ENCODE measurements around the gene NDST3.
"Not testable (repeated sequence)": the region's sequence is repeated elsewhere in the genome, so short reads cannot be mapped to it uniquely, and the experiment has no call there.

Gene NDST3

DNA sequence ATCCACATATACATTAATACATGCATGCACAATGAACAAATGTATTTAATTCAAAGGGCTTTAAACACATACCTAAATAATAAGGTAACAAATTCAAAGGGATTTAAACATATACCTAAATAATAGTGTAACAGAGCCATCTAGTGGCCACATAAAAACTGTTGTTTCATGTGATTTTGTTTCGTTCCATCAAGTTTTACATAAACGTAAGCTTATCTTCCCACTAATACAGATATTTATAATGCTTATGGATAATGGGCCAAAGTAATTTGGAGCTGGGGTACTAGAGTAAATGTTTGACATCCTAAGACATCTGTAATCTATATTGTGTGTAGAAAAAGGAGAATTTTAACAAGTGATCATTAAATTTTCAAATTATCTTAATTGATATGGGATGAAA lies 236.2 kb downstream of the NDST3 start:
- DNase-seq, result peak in 1 of 58 donors; percentile 9

DNA sequence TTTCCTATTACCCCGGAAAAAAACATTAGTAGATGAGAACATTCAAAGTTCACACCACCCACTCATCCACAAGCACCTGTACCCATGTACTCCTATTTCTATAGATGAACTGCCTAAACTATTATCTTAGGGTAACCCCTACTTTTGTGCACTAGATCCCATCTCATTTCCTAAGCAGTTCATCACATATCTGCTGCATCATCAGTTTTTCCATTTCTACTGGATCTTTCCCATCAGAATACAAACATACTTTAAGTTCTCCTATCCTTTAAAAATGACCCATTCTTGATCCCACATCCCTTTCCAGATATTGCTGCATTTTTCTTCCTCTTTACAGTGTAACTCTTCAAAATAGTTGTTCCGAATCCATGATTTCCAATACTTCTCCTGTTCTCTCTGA lies 237.5 kb downstream of the NDST3 start:
- no peak for DNase-seq

DNA sequence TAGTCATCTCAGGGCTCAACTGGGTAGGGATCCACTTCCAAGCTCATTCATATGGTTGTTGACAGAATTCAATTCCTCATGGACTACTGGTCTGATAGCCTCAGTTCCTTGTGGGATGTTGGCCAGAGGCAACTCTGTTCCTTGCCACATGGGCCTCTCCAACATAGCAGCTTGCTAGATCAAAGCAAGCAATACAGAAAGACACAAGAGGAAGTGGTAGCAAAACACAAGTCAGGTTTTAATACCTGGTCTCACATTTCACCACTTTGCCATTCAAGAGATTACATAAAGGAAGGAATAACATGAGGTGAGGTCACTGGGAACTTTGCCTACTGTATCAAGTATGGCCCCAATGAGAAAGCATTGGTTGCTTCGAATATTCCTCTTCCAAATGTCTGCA lies 239.4 kb downstream of the NDST3 start:
- no peak for DNase-seq

DNA sequence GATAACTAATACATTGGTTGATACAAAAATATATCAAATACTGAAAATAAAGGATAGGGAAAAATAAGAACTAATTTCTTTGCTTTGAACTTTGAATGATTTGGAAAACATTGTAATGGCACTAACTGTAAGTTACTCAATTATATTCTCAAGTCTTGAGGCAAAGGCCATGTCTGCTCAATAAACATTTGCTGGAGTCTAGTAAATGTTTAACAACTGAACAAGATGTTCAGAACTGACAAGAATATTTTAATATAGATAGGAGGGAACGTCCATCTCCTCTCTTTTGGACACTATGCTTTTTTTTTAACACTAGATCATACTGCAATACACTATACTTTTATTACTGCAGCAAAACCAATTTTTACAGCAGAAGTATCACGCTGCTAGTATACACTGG lies 242.3 kb downstream of the NDST3 start:
- no peak for DNase-seq

- DNase-seq, result no peak
These were observed 243.0 kb downstream of the NDST3 start for GRCh38 chr4:118277243-118277642.

DNA sequence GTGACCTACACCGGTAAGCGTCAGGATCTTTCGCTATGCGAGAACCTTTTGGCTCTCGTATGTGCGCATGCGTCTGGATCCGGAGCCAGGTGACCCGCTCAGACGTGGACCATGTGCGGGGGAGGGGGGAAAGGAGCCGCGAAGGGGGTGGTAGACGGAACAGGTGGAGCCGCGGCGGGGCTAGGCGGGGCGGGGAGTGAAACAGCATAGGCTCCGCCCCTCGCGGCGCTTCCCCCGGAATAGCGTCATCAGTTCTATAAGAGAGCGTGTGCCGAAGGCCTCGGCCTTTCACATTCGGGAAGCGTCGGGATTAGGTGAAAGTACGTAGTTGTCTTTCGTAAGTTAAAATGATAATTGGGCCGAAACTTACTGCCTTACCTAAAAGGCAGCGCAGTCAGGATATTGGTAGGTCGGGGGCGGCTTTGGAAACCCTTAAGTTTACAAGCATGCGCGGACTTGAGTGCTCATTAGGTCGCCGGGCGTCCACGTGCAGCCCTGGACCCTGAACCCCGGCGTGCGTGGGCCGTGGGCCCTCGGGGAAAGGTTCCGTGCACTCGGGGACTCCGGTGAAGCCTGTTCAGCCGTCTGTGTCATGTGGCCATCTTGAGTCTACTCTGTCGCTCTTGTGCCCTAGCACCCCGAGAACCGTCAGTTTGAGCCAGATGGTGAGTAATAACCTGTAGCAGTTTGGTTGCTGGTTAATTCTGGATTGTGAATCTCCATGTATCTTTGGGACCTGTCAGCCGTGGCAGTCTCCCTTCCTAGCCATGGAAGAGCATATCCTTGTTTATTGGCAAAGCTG lies 244.4 kb downstream of the NDST3 start:
- DNase-seq, result peak; percentile 53 to 93 (median 84)

GRCh38 chr4:118279328-118279727 lies 245.0 kb downstream of the NDST3 start:
- DNase-seq, result no peak

DNA sequence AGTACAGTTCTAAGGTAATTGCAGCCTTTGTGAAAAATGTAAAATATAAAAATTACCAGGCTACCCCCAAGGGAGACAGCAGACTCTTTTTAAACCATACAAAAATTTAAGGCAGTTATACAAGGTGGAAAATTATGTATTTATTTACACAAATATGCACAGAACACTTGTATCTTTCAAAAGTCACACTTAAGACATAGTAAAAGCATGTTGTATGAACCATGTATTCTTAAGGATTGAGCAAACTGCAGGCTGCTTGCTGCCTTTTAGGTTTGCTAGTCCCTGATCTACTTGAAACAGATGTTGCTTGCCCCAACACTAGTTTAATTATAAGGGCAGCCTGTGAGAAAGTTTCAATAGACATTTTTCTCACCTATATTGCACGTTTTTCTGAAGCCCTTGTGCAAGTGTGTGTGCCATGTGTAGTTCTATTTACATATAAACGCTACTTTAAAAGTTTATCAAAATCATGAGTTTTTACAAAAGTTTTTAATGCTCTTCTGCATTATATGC lies 245.7 kb downstream of the NDST3 start:
- no peak for DNase-seq

GRCh38 chr4:118280501-118281218 lies 246.4 kb downstream of the NDST3 start:
- peak in 17 of 58 donors; percentile 2 to 58 (median 16) for DNase-seq

GRCh38 chr4:118281611-118282442 lies 247.5 kb downstream of the NDST3 start:
- DNase-seq, result no peak

DNA sequence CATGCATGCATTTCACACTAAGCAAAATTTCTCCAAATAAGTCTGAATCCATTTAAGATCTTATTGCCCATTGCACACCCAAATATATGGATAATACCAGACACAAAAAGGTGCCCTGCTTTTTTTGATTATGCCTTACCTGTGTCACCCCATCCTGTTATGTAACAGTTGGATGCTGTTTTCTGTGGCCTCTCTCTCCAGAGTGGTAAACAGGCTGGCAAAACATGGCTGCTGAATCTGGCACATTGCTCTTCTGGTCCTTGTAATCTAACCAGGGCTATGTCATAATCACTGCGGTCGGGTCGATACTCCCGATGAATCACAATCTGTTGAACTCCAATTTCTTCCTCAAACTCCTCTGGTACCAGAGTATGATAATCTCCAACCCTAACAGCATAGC lies 248.4 kb downstream of the NDST3 start:
- no peak for DNase-seq

GRCh38 chr4:118284169-118284568 lies 249.9 kb downstream of the NDST3 start:
- DNase-seq, result no peak

DNA sequence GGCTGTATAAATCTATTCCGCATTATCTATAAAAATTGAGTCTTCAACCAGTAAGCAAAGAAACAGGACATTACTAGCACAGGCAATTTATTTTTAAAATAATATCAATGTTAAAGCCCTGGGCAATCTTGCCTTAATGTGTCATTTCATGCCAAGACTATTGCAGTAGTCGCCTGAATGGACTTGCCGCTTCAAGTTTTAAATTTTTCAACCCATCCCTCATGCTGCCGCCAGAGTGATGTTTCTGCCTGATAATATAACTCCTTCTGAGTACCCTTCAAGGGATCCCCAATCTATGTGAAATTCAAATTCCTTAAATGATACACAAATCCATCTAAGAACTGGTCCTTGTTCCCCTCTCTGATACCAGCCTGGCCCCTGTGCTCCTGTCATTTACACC lies 251.6 kb downstream of the NDST3 start:
- no peak for DNase-seq

- no peak for DNase-seq
These were observed 252.4 kb downstream of the NDST3 start for GRCh38 chr4:118286685-118287084.

GRCh38 chr4:118287711-118288451 lies 253.6 kb downstream of the NDST3 start:
- no peak for DNase-seq

DNA sequence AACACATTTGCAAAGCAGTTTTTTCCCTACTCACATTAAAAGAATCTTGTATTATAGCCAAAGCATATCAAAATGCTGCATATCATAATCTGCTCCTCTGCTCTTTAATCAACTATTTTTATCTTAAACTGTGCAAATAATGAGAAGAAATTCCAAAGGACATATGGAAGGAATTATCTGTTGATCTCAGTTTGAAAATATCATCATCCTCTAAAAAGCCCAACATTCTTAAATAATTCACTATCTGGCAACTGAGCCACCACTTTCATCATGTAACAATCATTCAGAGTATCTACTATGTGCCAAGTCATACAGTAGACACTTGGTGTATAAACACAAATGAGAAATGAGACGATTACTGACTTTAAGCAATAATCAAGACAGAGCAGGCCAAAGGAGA lies 255.5 kb downstream of the NDST3 start:
- DNase-seq, result no peak

DNA sequence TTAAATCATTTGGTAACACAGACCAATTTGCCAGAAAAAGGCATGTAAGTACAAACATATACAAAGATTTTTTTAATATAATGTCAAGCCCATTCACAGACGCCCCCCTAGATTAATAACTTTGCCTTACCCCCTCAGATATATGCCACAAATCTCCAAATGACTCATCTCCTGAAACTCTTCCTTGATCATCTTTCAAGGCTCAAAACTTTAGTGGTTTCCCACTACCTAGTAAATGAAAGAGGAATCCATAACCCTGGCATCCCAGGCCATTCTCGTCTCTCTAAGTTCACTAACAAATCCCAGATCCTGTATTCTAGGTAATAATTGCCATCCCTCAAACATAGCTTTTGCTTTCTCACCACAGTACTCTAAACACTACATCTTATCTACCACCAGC lies 256.7 kb downstream of the NDST3 start:
- no peak for DNase-seq

DNA sequence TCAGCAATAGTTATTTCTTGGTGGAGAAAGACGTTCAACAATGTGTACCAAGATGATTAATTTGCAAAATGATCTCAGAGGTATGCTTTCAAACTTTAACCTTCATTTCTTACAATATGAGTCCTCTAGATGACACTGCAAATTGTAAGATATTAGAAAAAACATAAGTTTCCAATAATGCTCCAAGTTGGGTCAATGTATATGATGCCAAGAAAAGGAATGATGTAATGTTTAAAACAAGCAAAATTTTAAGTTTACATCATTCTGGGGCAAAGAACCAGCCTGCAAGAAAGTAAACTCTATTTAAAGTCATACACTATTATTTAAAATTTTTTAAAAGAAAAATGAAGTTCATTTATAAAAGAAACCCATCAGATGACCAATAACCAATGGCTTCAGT lies 262.4 kb downstream of the NDST3 start:
- DNase-seq, result no peak

- DNase-seq, result not testable (repeated sequence)
These were observed 265.3 kb downstream of the NDST3 start for GRCh38 chr4:118299619-118300018.

- DNase-seq, result no peak
These were observed 273.4 kb downstream of the NDST3 start for GRCh38 chr4:118307643-118308042.

Data from anterior cingulate cortex (tissue), 58 donors.